Bronchial epithelial cell (primary cell): ENCODE data around the gene WNT7B. TPM values are rescaled to one million over a fixed set of nuclear protein-coding genes. Genes with fewer than 3 reads are reported as not detected.
A peak's percentile ranks its signal among the peaks of the same experiment; 100 is the strongest.

Experiments
- DNase-seq: peaks from one replicate; pipeline ENCODE4 v3.0.0-alpha.2; 2010; ENCODE audit warnings: low read depth
- FAIRE-seq: peaks from 2 replicates; lab custom pipeline; 2011; peaks lifted over from hg19 to GRCh38; lab: Jason Lieb, UNC
- H3K27me3 ChIP-seq: 2 replicates; pipeline ENCODE4 v1.5.1; 2011; ENCODE audit warnings: low read length; ENCODE audit not compliant: control insufficient read depth, insufficient read depth
- H3K36me3 ChIP-seq: 2 replicates; pipeline ENCODE4 v1.5.1; 2011; ENCODE audit warnings: low read length; ENCODE audit not compliant: control insufficient read depth, insufficient read depth
- H3K4me3 ChIP-seq: 2 replicates; pipeline ENCODE4 v1.5.1; 2011; ENCODE audit warnings: mild to moderate bottlenecking, low read depth, low read length, control low read depth
- CTCF ChIP-seq: IDR thresholded peaks from 2 replicates; pipeline ENCODE4 v1.5.1; 2011; ENCODE audit warnings: mild to moderate bottlenecking, moderate library complexity, low read length, control low read depth, inconsistent platforms; ENCODE audit not compliant: insufficient read depth, severe bottlenecking
- total RNA-seq: library from RNA; depleted of rRNA; stranded (reverse); fragments of >200 nt; gene quantifications from 2 replicates; pipeline ENCODE4 v1.2.1, GENCODE V29; 2014

WNT7B gene
- total RNA-seq, 1 donor from 2014 or later, result 18.2 TPM

GRCh38 chr22:45948081-45948648 is 28.8 kb downstream of the WNT7B start:
- Histone ChIP-seq H3K36me3 (peaks cover 5% of the 10 kb centered on the region), H3K4me3 (no peak overlapping the region), H3K27me3 (no peaks in the 10 kb centered on the region)
- FAIRE-seq (no peak), DNase-seq (no peak)
- no peak for TF ChIP-seq CTCF

- no peak for TF ChIP-seq CTCF
- H3K4me3 ChIP-seq, result no peak overlapping the region
- DNase-seq (no peak), FAIRE-seq (no peak)
- H3K27me3 ChIP-seq, result no peaks in the 10 kb centered on the region
- H3K36me3 ChIP-seq, result peaks cover 5% of the 10 kb centered on the region
These were observed 30.0 kb downstream of the WNT7B start for GRCh38 chr22:45946805-45947600.

GRCh38 chr22:45945621-45946106 is 31.3 kb downstream of the WNT7B start:
- H3K27me3 ChIP-seq, result no peaks in the 10 kb centered on the region
- H3K4me3 ChIP-seq, result no peak overlapping the region
- peaks cover 4% of the 10 kb centered on the region for H3K36me3 ChIP-seq
- DNase-seq, result no peak
- TF ChIP-seq CTCF, result no peak
- no peak for FAIRE-seq

DNA sequence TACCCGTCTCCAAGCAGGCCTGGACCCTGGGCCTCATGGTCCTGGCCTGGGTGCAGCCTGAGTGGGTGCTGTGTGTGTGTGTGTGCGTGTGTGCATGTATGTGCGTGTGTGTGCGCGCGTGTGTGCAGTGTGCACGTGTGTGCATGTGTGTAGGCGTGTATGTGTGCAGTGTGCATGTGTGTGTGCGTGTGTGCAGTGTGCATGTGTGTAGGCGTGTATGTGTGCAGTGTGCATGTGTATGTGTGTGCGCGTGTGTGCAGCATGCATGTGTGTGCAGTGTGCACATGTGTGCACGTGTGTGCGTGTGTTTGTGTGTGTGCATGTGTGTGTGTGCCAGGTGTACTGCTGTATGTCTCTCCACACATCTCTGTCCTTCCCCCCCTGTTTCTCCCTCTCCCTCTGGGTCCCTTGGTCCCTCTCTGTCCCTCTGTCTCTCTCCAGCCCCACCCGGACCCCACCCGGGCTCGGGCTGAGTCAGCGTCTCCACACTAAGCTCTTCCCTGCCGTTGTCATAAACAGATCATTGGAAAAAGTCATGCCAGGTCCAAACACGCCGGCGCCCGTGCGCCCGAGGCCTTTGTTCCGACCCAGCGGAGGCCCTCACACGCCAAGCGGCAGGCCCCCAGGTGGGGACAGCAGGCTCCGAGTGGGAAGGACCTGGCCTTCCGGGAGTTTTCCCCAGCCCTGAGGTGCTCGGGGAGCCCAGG is 34.0 kb downstream of the WNT7B start:
- Histone ChIP-seq H3K36me3 (no peaks in the 10 kb centered on the region), H3K4me3 (no peak overlapping the region), H3K27me3 (no peaks in the 10 kb centered on the region)
- FAIRE-seq (peak; percentile 99), DNase-seq (peak; percentile 21)
- TF ChIP-seq CTCF, result no peak

DNA sequence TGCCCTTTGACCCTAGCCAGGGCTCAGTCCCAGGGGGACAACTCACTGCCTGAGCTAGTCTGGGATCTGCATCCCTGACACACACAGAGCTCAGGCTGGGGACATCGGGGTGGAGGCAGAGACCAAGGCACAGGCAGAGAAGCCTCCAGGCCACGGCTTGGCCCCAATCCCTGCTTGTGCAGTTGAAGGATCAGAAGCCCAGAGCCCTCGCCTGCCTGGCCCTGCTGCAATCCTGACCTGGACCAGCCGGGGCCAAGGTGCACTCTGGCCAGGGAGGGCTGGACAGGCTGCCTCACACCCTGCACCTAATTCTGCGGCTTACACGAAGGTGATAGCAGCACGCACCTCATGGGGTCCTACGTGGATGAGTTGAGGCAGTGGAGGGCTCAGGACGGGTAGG is 34.6 kb downstream of the WNT7B start:
- H3K36me3 ChIP-seq, result no peaks in the 10 kb centered on the region
- H3K27me3 ChIP-seq, result no peaks in the 10 kb centered on the region
- no peak for TF ChIP-seq CTCF
- DNase-seq, result no peak
- FAIRE-seq, result no peak
- H3K4me3 ChIP-seq, result no peak overlapping the region
